ENCODE results near the gene DNM3. TPM values are rescaled to one million over a fixed set of nuclear protein-coding genes. Genes with fewer than 3 reads are reported as not detected.
A peak's percentile ranks its signal among the peaks of the same experiment; 100 is the strongest.
"Not testable (repeated sequence)": the region's sequence is repeated elsewhere in the genome, so short reads cannot be mapped to it uniquely, and the experiment has no call there.

DNM3 gene
- total and polyA plus RNA-seq, 5 donors from 2014 or later = 0.76 to 5.5 (median 1.6) TPM

GRCh38 chr1:172298911-172299310, 457.6 kb downstream of the DNM3 start:
- H3K4me1 Mint-ChIP-seq = no peaks in the 10 kb centered on the region
- Histone ChIP-seq H3K4me1 (ENCODE audit: control insufficient read depth, insufficient read depth, low read length, poor library complexity, severe bottlenecking) (no peaks in the 10 kb centered on the region), H3K9me3 (ENCODE audit: control insufficient read depth in 2 of 2, low read length in 2 of 2) (peaks cover 0 to 2% of the 10 kb centered on the region in 2 experiments), H3K36me3 (ENCODE audit: control insufficient read depth, insufficient read depth, low read length) (no peaks in the 10 kb centered on the region), H3K27ac (ENCODE audit: insufficient read depth, low read length, poor library complexity, severe bottlenecking) (no peak overlapping the region), H3K27me3 (ENCODE audit: control insufficient read depth, insufficient read depth, low read length) (no peaks in the 10 kb centered on the region), H3K4me3 (ENCODE audit: low read depth, low read length) (no peak overlapping the region)
- peaks cover 11% of the 10 kb centered on the region for H3K36me3 Mint-ChIP-seq
- H3K9me3 Mint-ChIP-seq = peaks cover 1 to 7% (median 4%) of the 10 kb centered on the region in 7 donors
- no peak overlapping the region for H3K27ac Mint-ChIP-seq
- ATAC-seq (ENCODE audit: low read depth in 2 of 2) = no peak
- no peaks in the 10 kb centered on the region for H3K27me3 Mint-ChIP-seq
- DNase-seq = no peak
- no peak overlapping the region for H3K4me3 Mint-ChIP-seq

- DNase-seq (no peak), ATAC-seq (ENCODE audit: low read depth in 2 of 2) (no peak)
- Mint-ChIP-seq H3K27me3 (no peaks in the 10 kb centered on the region), H3K27ac (no peak overlapping the region), H3K4me1 (no peaks in the 10 kb centered on the region), H3K9me3 (peaks cover 1 to 9% (median 4%) of the 10 kb centered on the region in 7 donors), H3K4me3 (no peak overlapping the region), H3K36me3 (peaks cover 13% of the 10 kb centered on the region)
- Histone ChIP-seq H3K9me3 (ENCODE audit: control insufficient read depth in 2 of 2, low read length in 2 of 2) (peaks cover 0 to 2% of the 10 kb centered on the region in 2 experiments), H3K27ac (ENCODE audit: insufficient read depth, low read length, poor library complexity, severe bottlenecking) (no peak overlapping the region), H3K36me3 (ENCODE audit: control insufficient read depth, insufficient read depth, low read length) (no peaks in the 10 kb centered on the region), H3K4me3 (ENCODE audit: low read depth, low read length) (no peak overlapping the region), H3K4me1 (ENCODE audit: control insufficient read depth, insufficient read depth, low read length, poor library complexity, severe bottlenecking) (no peaks in the 10 kb centered on the region), H3K27me3 (ENCODE audit: control insufficient read depth, insufficient read depth, low read length) (no peaks in the 10 kb centered on the region)
Observed at GRCh38 chr1:172299515-172299914, 458.2 kb downstream of the DNM3 start.

GRCh38 chr1:172307508-172307907, 466.2 kb downstream of the DNM3 start:
- not testable (repeated sequence) for ATAC-seq (ENCODE audit: low read depth in 2 of 2); DNase-seq; H3K4me3 ChIP-seq (ENCODE audit: low read depth, low read length); H3K36me3 ChIP-seq (ENCODE audit: control insufficient read depth, insufficient read depth, low read length); H3K27me3 Mint-ChIP-seq; H3K4me3 Mint-ChIP-seq; H3K4me1 ChIP-seq (ENCODE audit: control insufficient read depth, insufficient read depth, low read length, poor library complexity, severe bottlenecking); H3K27ac Mint-ChIP-seq; H3K36me3 Mint-ChIP-seq; H3K27me3 ChIP-seq (ENCODE audit: control insufficient read depth, insufficient read depth, low read length); H3K9me3 ChIP-seq (ENCODE audit: control insufficient read depth in 2 of 2, low read length in 2 of 2); H3K27ac ChIP-seq (ENCODE audit: insufficient read depth, low read length, poor library complexity, severe bottlenecking)
- peaks cover 4 to 21% (median 9%) of the 10 kb centered on the region in 4 donors for H3K4me1 Mint-ChIP-seq
- peaks cover 1 to 16% (median 5%) of the 10 kb centered on the region in 7 donors for H3K9me3 Mint-ChIP-seq

- H3K27ac Mint-ChIP-seq = no peak overlapping the region
- Histone ChIP-seq H3K36me3 (ENCODE audit: control insufficient read depth, insufficient read depth, low read length) (no peaks in the 10 kb centered on the region), H3K27me3 (ENCODE audit: control insufficient read depth, insufficient read depth, low read length) (no peaks in the 10 kb centered on the region), H3K4me3 (ENCODE audit: low read depth, low read length) (no peak overlapping the region), H3K9me3 (ENCODE audit: control insufficient read depth in 2 of 2, low read length in 2 of 2) (no peaks in the 10 kb centered on the region), H3K27ac (ENCODE audit: insufficient read depth, low read length, poor library complexity, severe bottlenecking) (no peak overlapping the region), H3K4me1 (ENCODE audit: control insufficient read depth, insufficient read depth, low read length, poor library complexity, severe bottlenecking) (no peaks in the 10 kb centered on the region)
- DNase-seq = no peak
- H3K4me3 Mint-ChIP-seq = no peak overlapping the region
- peaks cover 0 to 16% (median 4%) of the 10 kb centered on the region in 7 donors for H3K9me3 Mint-ChIP-seq
- peaks cover 10% of the 10 kb centered on the region for H3K36me3 Mint-ChIP-seq
- no peaks in the 10 kb centered on the region for H3K27me3 Mint-ChIP-seq
- H3K4me1 Mint-ChIP-seq = peaks cover 4 to 21% (median 9%) of the 10 kb centered on the region in 4 donors
- ATAC-seq (ENCODE audit: low read depth in 2 of 2) = no peak
Observed at GRCh38 chr1:172308142-172308541, 466.8 kb downstream of the DNM3 start.

GRCh38 chr1:172308577-172308976, 467.3 kb downstream of the DNM3 start:
- Mint-ChIP-seq H3K9me3 (peaks cover 0 to 16% (median 3%) of the 10 kb centered on the region in 7 donors), H3K27ac (no peak overlapping the region), H3K27me3 (no peaks in the 10 kb centered on the region), H3K4me3 (no peak overlapping the region), H3K36me3 (peaks cover 10% of the 10 kb centered on the region), H3K4me1 (peaks cover 4 to 21% (median 9%) of the 10 kb centered on the region in 4 donors)
- no peak overlapping the region for H3K4me3 ChIP-seq (ENCODE audit: low read depth, low read length)
- H3K36me3 ChIP-seq (ENCODE audit: control insufficient read depth, insufficient read depth, low read length) = no peaks in the 10 kb centered on the region
- ATAC-seq (ENCODE audit: low read depth in 2 of 2) (no peak), DNase-seq (no peak)
- H3K9me3 ChIP-seq (ENCODE audit: control insufficient read depth in 2 of 2, low read length in 2 of 2) = no peaks in the 10 kb centered on the region
- no peaks in the 10 kb centered on the region for H3K27me3 ChIP-seq (ENCODE audit: control insufficient read depth, insufficient read depth, low read length)
- no peaks in the 10 kb centered on the region for H3K4me1 ChIP-seq (ENCODE audit: control insufficient read depth, insufficient read depth, low read length, poor library complexity, severe bottlenecking)
- H3K27ac ChIP-seq (ENCODE audit: insufficient read depth, low read length, poor library complexity, severe bottlenecking) = no peak overlapping the region

DNA sequence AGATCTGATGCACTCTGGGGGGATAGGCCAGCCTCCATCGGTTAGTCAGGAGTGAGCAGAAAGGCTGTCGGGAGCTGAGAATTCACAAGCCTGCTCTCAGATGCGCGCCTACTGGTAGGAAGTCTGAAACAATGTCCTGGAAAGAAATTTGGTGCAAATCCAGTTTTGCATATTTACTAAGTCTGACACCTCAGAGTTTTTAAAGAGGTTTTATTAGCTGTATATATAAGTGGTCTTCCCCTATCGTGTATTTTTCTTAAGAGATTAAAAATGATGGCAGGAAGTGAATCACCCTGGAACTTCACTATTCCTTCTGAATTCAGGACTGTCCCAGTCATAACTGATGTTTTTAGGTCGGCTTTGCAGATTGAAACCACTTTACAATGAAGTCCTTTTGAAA, 479.4 kb downstream of the DNM3 start:
- no peak for ATAC-seq (ENCODE audit: low read depth in 2 of 2)
- Histone ChIP-seq H3K27me3 (ENCODE audit: control insufficient read depth, insufficient read depth, low read length) (no peaks in the 10 kb centered on the region), H3K36me3 (ENCODE audit: control insufficient read depth, insufficient read depth, low read length) (no peaks in the 10 kb centered on the region), H3K4me1 (ENCODE audit: control insufficient read depth, insufficient read depth, low read length, poor library complexity, severe bottlenecking) (no peaks in the 10 kb centered on the region), H3K9me3 (ENCODE audit: control insufficient read depth in 2 of 2, low read length in 2 of 2) (no peaks in the 10 kb centered on the region), H3K27ac (ENCODE audit: insufficient read depth, low read length, poor library complexity, severe bottlenecking) (no peak overlapping the region), H3K4me3 (ENCODE audit: low read depth, low read length) (no peak overlapping the region)
- DNase-seq = no peak
- no peaks in the 10 kb centered on the region for H3K27me3 Mint-ChIP-seq
- peaks cover 0 to 1% (median 0%) of the 10 kb centered on the region in 7 donors for H3K9me3 Mint-ChIP-seq
- H3K4me1 Mint-ChIP-seq = peaks cover 0 to 2% (median 0%) of the 10 kb centered on the region in 4 donors
- H3K36me3 Mint-ChIP-seq = no peaks in the 10 kb centered on the region
- H3K27ac Mint-ChIP-seq = peak overlapping the region in 1 of 3 donors; percentile 63
- no peak overlapping the region for H3K4me3 Mint-ChIP-seq

- DNase-seq (no peak), ATAC-seq (ENCODE audit: low read depth in 2 of 2) (no peak)
- H3K27me3 ChIP-seq (ENCODE audit: control insufficient read depth, insufficient read depth, low read length) = no peaks in the 10 kb centered on the region
- no peak overlapping the region for H3K4me3 Mint-ChIP-seq
- H3K9me3 Mint-ChIP-seq = peaks cover 0 to 1% (median 0%) of the 10 kb centered on the region in 7 donors
- H3K36me3 ChIP-seq (ENCODE audit: control insufficient read depth, insufficient read depth, low read length) = no peaks in the 10 kb centered on the region
- no peak overlapping the region for H3K27ac ChIP-seq (ENCODE audit: insufficient read depth, low read length, poor library complexity, severe bottlenecking)
- H3K4me1 ChIP-seq (ENCODE audit: control insufficient read depth, insufficient read depth, low read length, poor library complexity, severe bottlenecking) = no peaks in the 10 kb centered on the region
- H3K36me3 Mint-ChIP-seq = no peaks in the 10 kb centered on the region
- peaks cover 0 to 2% (median 0%) of the 10 kb centered on the region in 4 donors for H3K4me1 Mint-ChIP-seq
- H3K27me3 Mint-ChIP-seq = no peaks in the 10 kb centered on the region
- no peak overlapping the region for H3K27ac Mint-ChIP-seq
- H3K9me3 ChIP-seq (ENCODE audit: control insufficient read depth in 2 of 2, low read length in 2 of 2) = no peaks in the 10 kb centered on the region
- H3K4me3 ChIP-seq (ENCODE audit: low read depth, low read length) = no peak overlapping the region
Observed at GRCh38 chr1:172321451-172321850, 480.2 kb downstream of the DNM3 start.

DNA sequence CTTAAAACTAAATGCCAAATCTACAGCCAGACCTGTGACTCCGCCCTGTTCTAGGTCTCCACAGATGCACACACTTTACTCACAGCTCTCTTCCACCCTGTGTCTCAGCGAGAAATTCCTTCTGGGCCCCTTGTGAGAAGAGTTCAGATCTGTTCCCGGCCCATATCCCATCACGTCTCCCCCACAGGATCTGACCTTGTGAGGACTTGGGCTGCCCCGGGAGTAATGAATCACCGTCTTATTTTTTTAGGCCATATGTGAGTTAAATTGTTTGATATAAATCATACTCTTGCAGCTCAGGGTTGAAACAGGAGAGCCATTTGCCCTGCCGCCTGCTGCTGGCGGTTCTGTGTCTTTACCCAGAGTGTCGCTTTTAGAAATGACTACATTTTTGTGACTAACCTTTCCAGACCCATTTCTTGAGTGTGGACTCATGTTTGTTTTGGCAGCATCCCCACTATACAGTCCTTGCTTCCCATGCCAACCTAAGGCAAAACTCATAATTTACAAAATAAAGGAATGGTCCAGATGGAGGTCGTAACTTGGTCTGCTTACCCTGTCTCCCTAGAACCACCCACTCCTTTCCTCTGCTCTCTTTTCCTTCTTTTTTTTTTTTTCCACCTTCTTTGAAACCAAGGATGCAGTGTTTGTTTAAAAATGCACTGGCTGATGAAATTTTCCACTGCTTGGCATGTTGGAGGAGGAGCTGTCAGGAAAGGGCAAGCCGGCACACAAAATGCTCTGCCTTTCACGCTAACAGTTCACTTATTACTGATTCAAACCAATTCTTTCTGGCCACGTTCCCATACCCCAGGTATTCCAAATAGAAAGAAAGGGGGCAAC, 481.1 kb downstream of the DNM3 start:
- Mint-ChIP-seq H3K27ac (no peak overlapping the region), H3K4me1 (no peaks in the 10 kb centered on the region), H3K9me3 (peaks cover 0 to 1% (median 0%) of the 10 kb centered on the region in 7 donors), H3K4me3 (no peak overlapping the region), H3K27me3 (no peaks in the 10 kb centered on the region), H3K36me3 (peaks cover 3% of the 10 kb centered on the region)
- no peaks in the 10 kb centered on the region for H3K27me3 ChIP-seq (ENCODE audit: control insufficient read depth, insufficient read depth, low read length)
- no peaks in the 10 kb centered on the region for H3K9me3 ChIP-seq (ENCODE audit: control insufficient read depth in 2 of 2, low read length in 2 of 2)
- ATAC-seq (ENCODE audit: low read depth in 2 of 2) (no peak), DNase-seq (no peak)
- no peaks in the 10 kb centered on the region for H3K4me1 ChIP-seq (ENCODE audit: control insufficient read depth, insufficient read depth, low read length, poor library complexity, severe bottlenecking)
- H3K36me3 ChIP-seq (ENCODE audit: control insufficient read depth, insufficient read depth, low read length) = no peaks in the 10 kb centered on the region
- H3K4me3 ChIP-seq (ENCODE audit: low read depth, low read length) = no peak overlapping the region
- no peak overlapping the region for H3K27ac ChIP-seq (ENCODE audit: insufficient read depth, low read length, poor library complexity, severe bottlenecking)
